HG03439 (cell line): Measurements from ENCODE around the gene VPS18.

ENCODE experiments used
- ATAC-seq: cut with Tn5 transposase; IDR thresholded peaks from one replicate; pipeline ENCODE4 v1.9.1; 2021; ENCODE audit warnings: mild to moderate bottlenecking, moderate library complexity; ENCODE audit not compliant: unreplicated experiment

Gene VPS18

DNA sequence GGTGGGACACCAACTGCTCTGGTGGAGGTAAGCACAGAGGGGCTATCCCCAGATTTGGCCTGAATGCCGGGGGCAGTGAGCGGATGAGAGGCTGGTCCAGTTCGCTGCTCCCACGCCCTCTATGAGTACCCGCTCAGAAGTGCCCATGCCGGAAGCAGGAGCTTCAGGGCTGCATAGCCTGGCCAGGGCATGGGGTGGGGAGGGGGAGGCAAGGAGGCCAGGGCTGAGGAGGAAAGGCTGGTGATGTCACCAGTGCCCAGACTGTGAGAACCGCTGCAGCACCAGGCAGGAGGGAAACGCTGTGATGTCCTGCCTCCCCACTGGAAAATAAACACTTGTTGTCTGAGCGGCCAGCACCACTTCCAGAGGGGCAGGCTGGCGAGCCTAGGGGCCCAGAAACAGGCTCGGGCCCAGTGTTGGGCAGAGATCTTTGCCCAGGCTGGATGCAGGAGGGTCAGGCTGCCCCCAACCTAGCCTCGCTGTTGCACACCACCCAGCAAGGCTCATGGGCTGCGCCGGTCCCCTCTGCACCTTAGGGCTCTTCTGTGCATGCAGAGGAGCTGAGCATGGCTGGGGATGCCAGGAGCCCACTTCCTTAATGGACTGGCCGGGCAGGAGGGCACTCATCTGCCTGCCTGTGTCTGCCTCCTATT is 24.0 kb downstream of the VPS18 start:
- no peak for ATAC-seq

- ATAC-seq: no peak
Observed at GRCh38 chr15:40918799-40919392, 24.6 kb downstream of the VPS18 start.

DNA sequence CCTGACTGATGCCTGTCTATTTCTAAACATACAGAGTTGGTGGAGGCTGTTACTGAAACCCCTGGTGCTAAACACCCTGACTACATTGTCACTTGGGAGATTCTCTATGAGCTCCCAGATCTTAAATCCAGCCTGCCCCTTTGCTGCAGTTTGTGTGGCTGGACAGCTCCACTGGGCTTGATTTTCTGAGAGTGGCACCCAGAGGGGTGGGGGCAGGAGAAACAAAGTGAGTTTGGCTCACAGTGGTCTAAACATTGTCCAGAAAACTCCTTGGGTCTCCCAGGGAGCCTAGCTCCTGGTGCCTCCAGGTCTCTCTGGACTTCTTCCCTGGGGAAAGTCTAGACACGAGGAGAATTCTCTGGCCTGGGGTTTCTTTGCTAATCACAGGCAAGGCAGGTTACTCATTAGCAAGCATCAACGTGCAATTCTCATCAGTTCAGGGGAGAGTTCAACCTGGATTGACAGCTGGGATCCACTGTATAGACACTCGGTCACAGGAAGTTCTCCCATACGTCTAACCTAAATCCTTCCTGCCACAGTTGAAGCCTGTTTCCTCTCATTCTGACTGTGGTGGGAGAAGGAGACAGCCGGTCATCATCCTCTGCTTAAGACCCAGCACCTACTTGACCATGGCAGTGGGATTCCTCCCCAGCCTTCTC is 27.8 kb downstream of the VPS18 start:
- ATAC-seq: no peak

- no peak for ATAC-seq
Observed at GRCh38 chr15:40922608-40923005, 28.4 kb downstream of the VPS18 start.

GRCh38 chr15:40923551-40923950 is 29.3 kb downstream of the VPS18 start:
- no peak for ATAC-seq

DNA sequence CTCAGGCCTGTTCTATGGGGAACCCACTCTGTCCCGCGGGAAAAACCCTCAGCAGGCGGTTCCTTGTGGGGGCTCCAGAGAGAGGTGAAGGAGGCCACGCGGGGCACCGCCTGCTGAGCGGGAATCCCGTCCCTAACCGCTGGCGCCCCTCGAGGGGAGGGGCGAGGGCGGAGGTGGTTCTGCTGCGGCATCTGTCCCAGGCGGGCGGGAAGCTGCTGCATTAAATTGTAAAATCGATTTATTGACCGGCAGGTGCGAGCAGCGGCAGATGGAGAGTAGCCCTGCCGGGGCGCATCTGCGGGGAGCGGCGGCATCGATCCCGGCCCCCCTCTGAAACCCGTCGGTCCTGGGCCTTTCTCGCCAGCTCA is 31.2 kb downstream of the VPS18 start:
- ATAC-seq: no peak

GRCh38 chr15:40925863-40926658 is 31.8 kb downstream of the VPS18 start:
- ATAC-seq: no peak

- ATAC-seq: no peak
Observed at GRCh38 chr15:40926659-40927494, 32.6 kb downstream of the VPS18 start.

DNA sequence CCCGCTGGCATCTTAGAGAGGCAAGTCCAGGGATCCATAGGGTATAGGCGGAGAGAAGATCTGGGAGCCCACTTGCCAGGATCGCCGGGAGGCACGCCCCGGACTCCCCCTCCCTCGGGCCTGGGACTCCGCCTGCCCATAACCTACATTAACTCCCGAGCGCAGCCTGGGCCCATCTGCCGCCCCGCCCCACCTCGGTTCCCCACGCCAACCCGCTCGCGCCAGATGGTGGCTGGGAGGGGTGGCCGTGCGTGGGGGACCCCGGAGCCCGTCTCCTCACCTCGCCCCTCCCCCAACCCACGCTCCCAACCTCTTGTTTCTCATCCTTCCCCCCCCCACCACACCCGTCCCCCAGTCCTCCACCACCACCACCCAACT is 33.2 kb downstream of the VPS18 start:
- no peak for ATAC-seq

- ATAC-seq: no peak
Observed at GRCh38 chr15:40927873-40928806, 33.9 kb downstream of the VPS18 start.

DNA sequence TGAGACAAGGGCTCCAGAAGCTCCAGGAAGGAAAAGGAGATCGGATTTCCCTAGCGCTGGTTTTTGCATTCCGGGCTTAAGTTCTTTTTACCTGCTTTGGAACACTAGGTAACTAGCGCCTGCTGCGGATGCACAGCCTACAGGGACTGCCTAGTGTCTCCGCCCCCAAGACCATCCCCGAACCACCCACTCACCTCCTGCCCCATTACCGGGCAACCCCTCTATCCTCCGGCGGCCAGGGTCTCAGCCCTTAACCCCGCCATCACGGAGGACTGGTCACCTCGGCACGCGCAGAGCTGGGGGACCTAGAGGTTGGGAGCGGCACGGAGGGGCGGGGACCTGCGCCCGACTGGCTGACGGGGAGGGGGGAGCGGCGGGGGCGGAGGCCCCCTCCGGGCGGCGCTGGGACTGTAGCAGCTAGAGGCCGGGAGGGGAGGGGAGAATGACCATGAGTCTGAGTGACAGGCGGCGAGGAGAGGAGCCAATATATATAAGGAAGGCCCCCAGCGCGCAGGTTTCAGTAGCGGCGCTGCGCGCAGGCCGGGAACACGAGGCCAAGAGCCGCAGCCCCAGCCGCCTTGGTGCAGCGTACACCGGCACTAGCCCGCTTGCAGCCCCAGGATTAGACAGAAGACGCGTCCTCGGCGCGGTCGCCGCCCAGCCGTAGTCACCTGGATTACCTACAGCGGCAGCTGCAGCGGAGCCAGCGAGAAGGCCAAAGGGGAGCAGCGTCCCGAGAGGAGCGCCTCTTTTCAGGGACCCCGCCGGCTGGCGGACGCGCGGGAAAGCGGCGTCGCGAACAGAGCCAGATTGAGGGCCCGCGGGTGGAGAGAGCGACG is 34.8 kb downstream of the VPS18 start, which contains the start of gene DLL4:
Gene DLL4, plus strand, starts transcription at position 520 of the 839 bp plus-strand sequence. CDS start 329 bp downstream, outside the sequence.
- ATAC-seq: no peak

DNA sequence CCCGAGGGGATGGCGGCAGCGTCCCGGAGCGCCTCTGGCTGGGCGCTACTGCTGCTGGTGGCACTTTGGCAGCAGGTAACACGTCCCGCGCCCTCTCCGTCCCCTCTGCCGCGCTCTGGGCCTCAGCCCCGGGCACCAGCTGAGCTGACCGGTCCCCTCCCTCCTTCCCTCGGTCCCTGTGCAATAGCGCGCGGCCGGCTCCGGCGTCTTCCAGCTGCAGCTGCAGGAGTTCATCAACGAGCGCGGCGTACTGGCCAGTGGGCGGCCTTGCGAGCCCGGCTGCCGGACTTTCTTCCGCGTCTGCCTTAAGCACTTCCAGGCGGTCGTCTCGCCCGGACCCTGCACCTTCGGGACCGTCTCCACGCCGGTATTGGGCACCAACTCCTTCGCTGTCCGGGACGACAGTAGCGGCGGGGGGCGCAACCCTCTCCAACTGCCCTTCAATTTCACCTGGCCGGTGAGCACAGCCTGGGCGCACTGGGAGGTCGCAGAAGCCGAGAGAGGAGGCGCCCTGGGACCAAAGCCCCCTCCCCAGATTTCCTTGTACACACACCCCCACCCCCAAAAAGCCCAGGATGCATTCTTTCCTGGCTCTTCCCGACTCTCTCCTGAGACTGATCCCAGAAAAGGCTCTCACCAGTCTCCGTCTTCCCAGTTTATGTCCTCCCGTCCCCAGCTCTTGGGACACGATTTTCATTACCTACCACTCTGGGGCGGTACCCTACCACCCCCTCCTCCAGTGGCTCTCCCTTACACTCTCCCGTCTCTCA is 35.6 kb downstream of the VPS18 start:
- no peak for ATAC-seq

- ATAC-seq: no peak
Observed at GRCh38 chr15:40930430-40931299, 36.4 kb downstream of the VPS18 start.

DNA sequence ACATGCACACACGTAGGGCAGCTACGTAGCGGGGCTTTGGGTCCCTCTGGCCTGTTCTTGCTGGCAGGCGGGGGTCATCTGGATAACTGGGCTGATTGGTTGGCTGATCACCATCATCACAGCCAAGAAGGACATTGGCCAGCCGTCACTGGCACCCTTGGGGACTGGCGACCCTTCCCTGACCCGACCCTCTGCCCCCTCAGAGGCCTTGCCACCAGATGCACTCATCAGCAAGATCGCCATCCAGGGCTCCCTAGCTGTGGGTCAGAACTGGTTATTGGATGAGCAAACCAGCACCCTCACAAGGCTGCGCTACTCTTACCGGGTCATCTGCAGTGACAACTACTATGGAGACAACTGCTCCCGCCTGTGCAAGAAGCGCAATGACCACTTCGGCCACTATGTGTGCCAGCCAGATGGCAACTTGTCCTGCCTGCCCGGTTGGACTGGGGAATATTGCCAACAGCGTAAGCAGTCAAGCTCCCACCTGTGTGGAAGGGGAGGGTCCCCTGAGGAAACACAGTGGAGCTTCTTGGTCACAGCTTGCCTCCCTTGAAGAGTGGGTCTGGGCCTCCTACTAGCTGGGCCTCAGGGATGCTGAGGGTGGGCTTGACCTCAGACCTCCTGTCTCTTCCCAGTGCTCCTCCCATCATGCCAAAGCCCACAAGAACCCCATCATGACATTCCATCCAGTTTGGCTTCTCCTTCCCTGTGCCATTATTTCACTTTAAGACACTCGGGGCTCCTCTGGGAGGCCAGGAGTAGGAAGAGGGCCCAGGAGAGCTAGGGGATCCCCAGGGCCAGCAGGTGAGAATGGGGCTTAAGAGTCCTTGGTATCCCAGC is 37.3 kb downstream of the VPS18 start:
- no peak for ATAC-seq

GRCh38 chr15:40932156-40932555 is 37.9 kb downstream of the VPS18 start:
- no peak for ATAC-seq
